Measurements from ENCODE around the gene PRX.

- no peak for TF ChIP-seq POLR2A (IDR thresholded peaks at IDR 0.05)
- no peak for TF ChIP-seq CTCF (IDR thresholded peaks at IDR 0.05)
Measured at GRCh38 chr19:40415768-40416167, 2.6 kb upstream of the PRX start.
